Panc1 (cell line): ENCODE results near the gene ZDHHC19. TPM values are rescaled to one million over a fixed set of nuclear protein-coding genes. Genes with fewer than 3 reads are reported as not detected.
A peak's percentile ranks its signal among the peaks of the same experiment; 100 is the strongest.

ENCODE experiments used
- ATAC-seq: fragments of 200-7000 bp; cut with Tn5 transposase; 2 replicates; pipeline ENCODE4 v1.9.1; 2020; ENCODE audit warnings: mild to moderate bottlenecking, moderate library complexity
- BruUV-seq: library from RNA; stranded (reverse); fragments of 400-500 nt; replicated peaks from 2 replicates; lab custom pipeline; 2021; lab: Mats Ljungman, UMichigan
- CTCF ChIA-PET: fragments of 300-600 bp; sonication (Branson Sonifier 250); formaldehyde crosslinking; loops from one replicate; lab custom pipeline; 2022; ENCODE audit warnings: antibody characterized with exemption; lab: Charles Lee
- POLR2A ChIA-PET: fragments of 300-600 bp; sonication (Branson Sonifier 250); formaldehyde crosslinking; loops from one replicate; lab custom pipeline; 2022; ENCODE audit warnings: antibody characterized with exemption; lab: Charles Lee
- DNase-seq: peaks from one replicate; pipeline ENCODE4 v3.0.0-alpha.2; 2010; ENCODE audit warnings: low read depth, low spot score
- H3K27ac ChIP-seq: 2 replicates; pipeline ENCODE4 v1.5.1; 2011; ENCODE audit warnings: mild to moderate bottlenecking, low read length, inconsistent platforms
- H3K27me3 ChIP-seq: fragments of 200-500 bp; sonication (Bioruptor generic); 2 replicates; pipeline ENCODE4 v1.6.0; 2014; ENCODE audit warnings: low read length, inconsistent platforms; ENCODE audit not compliant: control insufficient read depth, insufficient read depth
- H3K36me3 ChIP-seq: fragments of 200-500 bp; sonication (Bioruptor generic); 2 replicates; pipeline ENCODE4 v1.5.1; 2014; ENCODE audit warnings: inconsistent platforms, mild to moderate bottlenecking, low read length, moderate library complexity; ENCODE audit not compliant: control insufficient read depth, insufficient read depth
- H3K4me1 ChIP-seq: 2 replicates; pipeline ENCODE4 v1.5.1; 2011; ENCODE audit warnings: inconsistent platforms, mild to moderate bottlenecking, low read length, moderate library complexity; ENCODE audit not compliant: control insufficient read depth, insufficient read depth
- H3K4me3 ChIP-seq, 2 experiments: 2 replicates each; pipeline ENCODE4 v1.5.1; 2011 to 2012; ENCODE audit warnings: low read depth in 2 of 2, low read length in 2 of 2, mild to moderate bottlenecking in 2 of 2, inconsistent platforms in 1 of 2, moderate library complexity in 1 of 2
- H3K9me3 ChIP-seq: fragments of 200-500 bp; sonication (Bioruptor generic); 2 replicates; pipeline ENCODE4 v1.5.1; 2014; ENCODE audit warnings: low read depth, mild to moderate bottlenecking, inconsistent platforms, low read length, moderate library complexity; ENCODE audit not compliant: control insufficient read depth, insufficient read depth
- POLR2AphosphoS5 ChIP-seq: IDR thresholded peaks from 2 replicates; pipeline ENCODE4 v1.6.1; 2012; ENCODE audit warnings: mild to moderate bottlenecking, low read depth, low read length, moderate library complexity
- REST ChIP-seq, 2 experiments: IDR thresholded peaks; 2 replicates each; pipeline ENCODE4 v1.6.1; 2011 to 2012; ENCODE audit warnings: low read depth in 2 of 2, control low read depth in 1 of 2, low read length in 1 of 2, mild to moderate bottlenecking in 1 of 2, moderate library complexity in 1 of 2; ENCODE audit not compliant: insufficient read depth in 1 of 2
- SIN3A ChIP-seq: IDR thresholded peaks from 2 replicates; pipeline ENCODE4 v1.6.1; 2012; ENCODE audit warnings: low read depth, mild to moderate bottlenecking, low read length, moderate library complexity, borderline replicate concordance; ENCODE audit not compliant: insufficient read depth
- TCF7L2 ChIP-seq: IDR thresholded peaks from 2 replicates; pipeline ENCODE4 v1.6.1; 2011; ENCODE audit warnings: mild to moderate bottlenecking, low read depth, low read length, inconsistent platforms
- in situ Hi-C: cut with HindIII; loops from 2 replicates; pipeline ENCODE4 v1.10.0; 2016; ENCODE audit warnings: low sequenced_read_pairs, low pct_unique_long_range_greater_than_20kb
- intact Hi-C: fragments of 100-400 bp; cut with micrococcal nuclease; formaldehyde crosslinking; loops from one replicate; pipeline ENCODE4 v1.10.0; 2022; ENCODE audit not compliant: unreplicated experiment
- total RNA-seq: library from RNA; stranded (reverse); gene quantifications from one replicate; pipeline ENCODE4 v1.2.1, GENCODE V29; 2021; ENCODE audit not compliant: unreplicated experiment
- TF ChIP-seq, protein P1 (sequence below): fragments of 450-650 bp; IDR thresholded peaks from 2 replicates; pipeline ENCODE4 v1.5.1; 2017; ENCODE audit warnings: mild to moderate bottlenecking

Gene ZDHHC19
- total RNA-seq, 1 experiment from 2014 or later = 0.33 TPM

DNA sequence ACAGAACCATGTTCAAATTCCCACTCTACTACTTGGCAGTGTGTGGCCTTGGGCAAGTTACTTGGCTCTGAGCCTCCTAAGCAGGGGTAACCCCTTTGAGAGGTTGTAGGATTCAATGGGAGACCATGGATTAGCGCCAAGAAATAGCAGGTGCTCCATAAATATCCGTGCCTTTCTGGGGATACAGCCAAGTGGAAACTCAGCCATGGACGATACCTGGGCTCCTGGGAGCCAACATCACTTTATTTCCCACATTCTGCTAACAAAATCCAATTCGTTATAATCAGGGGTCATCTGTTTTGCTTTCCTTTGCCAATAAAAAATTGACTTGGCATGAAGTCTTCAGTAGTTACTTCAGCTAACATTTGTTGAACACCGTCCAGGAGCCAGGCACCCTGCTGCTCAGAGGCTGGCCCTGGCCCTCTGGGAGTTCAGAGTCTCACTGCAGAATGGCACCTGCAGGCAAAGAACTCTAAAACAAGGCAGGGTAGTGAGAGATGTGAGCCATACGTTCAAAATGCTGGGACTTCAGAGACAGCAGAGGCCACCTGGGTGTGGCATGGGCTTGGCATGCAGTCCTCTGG is 42.3 kb downstream of the ZDHHC19 start:
- TF ChIP-seq POLR2AphosphoS5 = 0 out of 2 replicates have a peak, but pooled peaks have one; percentile 32
- peak; percentile 82 for TF ChIP-seq TCF7L2
- 0 out of 2 replicates have a peak, but pooled peaks have one; percentile 35 for TF ChIP-seq SIN3A
- TF ChIP-seq REST (IDR thresholded peaks at IDR 0.05; ENCODE audit: insufficient read depth in 1 of 2, low read depth in 2 of 2, low read length in 1 of 2) = no peak
- TF ChIP-seq, protein P1, sequence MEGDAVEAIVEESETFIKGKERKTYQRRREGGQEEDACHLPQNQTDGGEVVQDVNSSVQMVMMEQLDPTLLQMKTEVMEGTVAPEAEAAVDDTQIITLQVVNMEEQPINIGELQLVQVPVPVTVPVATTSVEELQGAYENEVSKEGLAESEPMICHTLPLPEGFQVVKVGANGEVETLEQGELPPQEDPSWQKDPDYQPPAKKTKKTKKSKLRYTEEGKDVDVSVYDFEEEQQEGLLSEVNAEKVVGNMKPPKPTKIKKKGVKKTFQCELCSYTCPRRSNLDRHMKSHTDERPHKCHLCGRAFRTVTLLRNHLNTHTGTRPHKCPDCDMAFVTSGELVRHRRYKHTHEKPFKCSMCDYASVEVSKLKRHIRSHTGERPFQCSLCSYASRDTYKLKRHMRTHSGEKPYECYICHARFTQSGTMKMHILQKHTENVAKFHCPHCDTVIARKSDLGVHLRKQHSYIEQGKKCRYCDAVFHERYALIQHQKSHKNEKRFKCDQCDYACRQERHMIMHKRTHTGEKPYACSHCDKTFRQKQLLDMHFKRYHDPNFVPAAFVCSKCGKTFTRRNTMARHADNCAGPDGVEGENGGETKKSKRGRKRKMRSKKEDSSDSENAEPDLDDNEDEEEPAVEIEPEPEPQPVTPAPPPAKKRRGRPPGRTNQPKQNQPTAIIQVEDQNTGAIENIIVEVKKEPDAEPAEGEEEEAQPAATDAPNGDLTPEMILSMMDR = no peak
- ChIA-PET CTCF (no interaction called here), POLR2A (no interaction called here)
- H3K36me3 ChIP-seq = no peaks in the 10 kb centered on the region
- ATAC-seq = peak; percentile 72
- in situ Hi-C loops = no loop called here
- no peak for DNase-seq
- intact Hi-C loops = no loop called here
- no peak overlapping the region for H3K4me3 ChIP-seq
- no peak overlapping the region for H3K27ac ChIP-seq
- H3K9me3 ChIP-seq = no peaks in the 10 kb centered on the region
- no peaks in the 10 kb centered on the region for H3K27me3 ChIP-seq
- H3K4me1 ChIP-seq = no peaks in the 10 kb centered on the region
- no TSS peak for BruUV-seq

- no peaks in the 10 kb centered on the region for H3K9me3 ChIP-seq
- TF ChIP-seq, protein P1 = no peak
- TF ChIP-seq SIN3A = no peak
- TF ChIP-seq REST (IDR thresholded peaks at IDR 0.05; ENCODE audit: insufficient read depth in 1 of 2, low read depth in 2 of 2, low read length in 1 of 2) = no peak
- no peak for TF ChIP-seq POLR2AphosphoS5
- no peak for TF ChIP-seq TCF7L2
- intact Hi-C loops (no loop called here), in situ Hi-C loops (no loop called here)
- H3K36me3 ChIP-seq = no peaks in the 10 kb centered on the region
- no peak overlapping the region for H3K4me3 ChIP-seq
- no TSS peak for BruUV-seq
- H3K27me3 ChIP-seq = no peaks in the 10 kb centered on the region
- ATAC-seq = no peak
- POLR2A ChIA-PET = no interaction called here
- CTCF ChIA-PET = no interaction called here
- no peak overlapping the region for H3K27ac ChIP-seq
- H3K4me1 ChIP-seq = no peaks in the 10 kb centered on the region
- DNase-seq = no peak
Measured at GRCh38 chr3:196166741-196167140, 44.5 kb downstream of the ZDHHC19 start.
